HepG2 (cell line): ENCODE measurements around the gene TMEM151A. TPM values are rescaled to one million over a fixed set of nuclear protein-coding genes. Genes with fewer than 3 reads are reported as not detected.

Source experiments
- ATF2 ChIP-seq: sonication (generic); formaldehyde crosslinking; IDR thresholded peaks from 2 replicates; pipeline ENCODE4 v1.4.0; 2020; ENCODE audit warnings: missing genetic modification reagents
- ATF7-NPFF ChIP-seq: sonication (generic); formaldehyde crosslinking; IDR thresholded peaks from 2 replicates; pipeline ENCODE4 v1.8.1; 2023; ENCODE audit warnings: mild to moderate bottlenecking, low read depth, missing genetic modification reagents, moderate library complexity
- CREM ChIP-seq, 2 experiments: sonication (generic) in 1 of 2; formaldehyde crosslinking in 1 of 2; IDR thresholded peaks; 2 replicates each; pipeline versions ENCODE4 v1.4.0 to v1.6.1; 2016 to 2020; ENCODE audit warnings: antibody characterized with exemption in 1 of 2, mild to moderate bottlenecking in 1 of 2, missing genetic modification reagents in 1 of 2
- E2F1 ChIP-seq: sonication (generic); formaldehyde crosslinking; IDR thresholded peaks from 2 replicates; pipeline ENCODE4 v1.5.0; 2020; ENCODE audit warnings: missing genetic modification reagents
- HNRNPK ChIP-seq: fragments of 200-400 bp; formaldehyde crosslinking; IDR thresholded peaks from 2 replicates; pipeline ENCODE4 v1.6.1; 2018; ENCODE audit warnings: low read length, low read depth, moderate library complexity, mild to moderate bottlenecking; ENCODE audit not compliant: poor library complexity, severe bottlenecking
- HOXA5 ChIP-seq: sonication (generic); formaldehyde crosslinking; IDR thresholded peaks from 2 replicates; pipeline ENCODE4 v1.4.0; 2020; ENCODE audit warnings: missing genetic modification reagents
- IRF2 ChIP-seq: IDR thresholded peaks from 2 replicates; pipeline ENCODE4 v1.6.1; 2018; ENCODE audit warnings: missing genetic modification reagents, missing compliant biosample characterization
- JDP2 ChIP-seq: sonication (generic); formaldehyde crosslinking; IDR thresholded peaks from 2 replicates; pipeline ENCODE4 v1.8.1; 2022; ENCODE audit warnings: missing genetic modification reagents, borderline replicate concordance
- PHF8 ChIP-seq: sonication (generic); formaldehyde crosslinking; IDR thresholded peaks from 2 replicates; pipeline ENCODE4 v1.5.0; 2020; ENCODE audit warnings: missing genetic modification reagents
- POLR2A ChIP-seq, 2 experiments: IDR thresholded peaks; 2 replicates each; pipeline ENCODE4 v1.6.1; 2011; ENCODE audit warnings: low read depth in 2 of 2, low read length in 2 of 2, mild to moderate bottlenecking in 1 of 2, moderate library complexity in 1 of 2; ENCODE audit not compliant: insufficient read depth in 1 of 2
- RARG ChIP-seq: sonication (generic); formaldehyde crosslinking; IDR thresholded peaks from 2 replicates; pipeline ENCODE4 v1.4.0; 2020; ENCODE audit warnings: low read depth, mild to moderate bottlenecking, missing genetic modification reagents
- RBFOX2 ChIP-seq: fragments of 200-400 bp; formaldehyde crosslinking; IDR thresholded peaks from 2 replicates; pipeline ENCODE4 v1.6.1; 2017; ENCODE audit warnings: low read depth, mild to moderate bottlenecking, low read length
- SNRNP70 ChIP-seq: fragments of 200-400 bp; formaldehyde crosslinking; IDR thresholded peaks from 2 replicates; pipeline ENCODE4 v1.6.1; 2017; ENCODE audit warnings: mild to moderate bottlenecking, low read depth, low read length, moderate library complexity
- SP2 ChIP-seq: sonication (generic); formaldehyde crosslinking; IDR thresholded peaks from 2 replicates; pipeline ENCODE4 v1.5.1; 2020; ENCODE audit warnings: mild to moderate bottlenecking, missing genetic modification reagents
- YEATS2 ChIP-seq: sonication (generic); formaldehyde crosslinking; IDR thresholded peaks from 2 replicates; pipeline ENCODE4 v1.4.0; 2020; ENCODE audit warnings: missing genetic modification reagents, borderline replicate concordance
- YEATS4 ChIP-seq: sonication (generic); formaldehyde crosslinking; IDR thresholded peaks from 2 replicates; pipeline ENCODE4 v1.4.0; 2020; ENCODE audit warnings: missing genetic modification reagents, borderline replicate concordance
- ZNF879 ChIP-seq: sonication (generic); formaldehyde crosslinking; IDR thresholded peaks from 2 replicates; pipeline ENCODE4 v1.8.1; 2023; ENCODE audit warnings: missing genetic modification reagents
- ZSCAN9 ChIP-seq: IDR thresholded peaks from 2 replicates; pipeline ENCODE4 v1.6.1; 2016; ENCODE audit warnings: borderline replicate concordance
- polyA plus RNA-seq, 8 experiments: library from polyadenylated mRNA; depleted of rRNA in 3 of 8; stranded (reverse) in 7 of 8; unstranded in 1 of 8; fragments of >200 nt; fragmentation: Illumina TruSeq in 4 of 8; extraction: Trizol in 4 of 8; gene quantifications; 2 replicates each; pipeline versions ENCODE4 v1.2.1 to v1.2.3, GENCODE V29; 2011 to 2016; ENCODE audit warnings: low read depth in 4 of 8, missing spikeins in 1 of 8, mixed read lengths in 1 of 8; ENCODE audit not compliant: insufficient read depth in 1 of 8
- total RNA-seq, 5 experiments: library from RNA; depleted of rRNA; stranded (reverse); fragments of >200 nt; fragmentation: Illumina TruSeq; extraction: Trizol; gene quantifications; 2 replicates each; pipeline ENCODE4 v1.2.3, GENCODE V29; 2016; ENCODE audit warnings: low read depth in 1 of 5
- TF ChIP-seq, protein P1 (sequence below), 2 experiments: sonication (generic) in 1 of 2; formaldehyde crosslinking in 1 of 2; IDR thresholded peaks; 2 replicates each; pipeline versions ENCODE4 v1.6.1 to v1.9.0; 2014 to 2022; ENCODE audit warnings: antibody characterized with exemption in 1 of 2, borderline replicate concordance in 1 of 2, inconsistent platforms in 1 of 2, low read depth in 1 of 2, missing genetic modification reagents in 1 of 2
- TF ChIP-seq, protein P2 (sequence below): IDR thresholded peaks from 2 replicates; pipeline ENCODE4 v1.6.1; 2016; ENCODE audit warnings: missing genetic modification reagents, missing compliant biosample characterization

The TMEM151A gene
- total and polyA plus RNA-seq, 2 of the 13 experiments (the other 11 are each of a cell fraction or from before 2014, with no cell fraction given): 0.18 to 0.33 TPM

- TF ChIP-seq E2F1 (CRISPR knock-in tag) (peak; percentile 48; the same call in 1 of the 2 replicates), IRF2 (peak; percentile 11; the same call in 1 of the 2 replicates), HOXA5 (CRISPR knock-in tag) (peak; percentile 58; the same call in 1 of the 2 replicates), SP2 (CRISPR knock-in tag) (0 out of 2 replicates have a peak, but pooled peaks have one; percentile 25), HNRNPK (peak; percentile 43), SNRNP70 (no peak), ATF7-NPFF (CRISPR knock-in tag) (0 out of 2 replicates have a peak, but pooled peaks have one; percentile 20), ZSCAN9 (no peak), ZNF879 (CRISPR knock-in tag) (no peak), YEATS2 (CRISPR knock-in tag) (no peak), JDP2 (CRISPR knock-in tag) (no peak), ATF2 (CRISPR knock-in tag) (0 out of 2 replicates have a peak, but pooled peaks have one; percentile 1), CREM (IDR thresholded peaks at IDR 0.05) (no peak), CREM (CRISPR knock-in tag; IDR thresholded peaks at IDR 0.05) (no peak), PHF8 (peak; percentile 73), POLR2A (IDR thresholded peaks at IDR 0.05; ENCODE audit: insufficient read depth in 1 of 2, low read depth in 2 of 2, low read length in 2 of 2) (peak in 1 of 2 experiments; percentile 42; a peak in 2 of 4 replicates), YEATS4 (peak; percentile 14; the same call in 1 of the 2 replicates), RBFOX2 (peak; percentile 49), RARG (CRISPR knock-in tag) (peak; percentile 38; the same call in 1 of the 2 replicates)
- TF ChIP-seq, protein P1, sequence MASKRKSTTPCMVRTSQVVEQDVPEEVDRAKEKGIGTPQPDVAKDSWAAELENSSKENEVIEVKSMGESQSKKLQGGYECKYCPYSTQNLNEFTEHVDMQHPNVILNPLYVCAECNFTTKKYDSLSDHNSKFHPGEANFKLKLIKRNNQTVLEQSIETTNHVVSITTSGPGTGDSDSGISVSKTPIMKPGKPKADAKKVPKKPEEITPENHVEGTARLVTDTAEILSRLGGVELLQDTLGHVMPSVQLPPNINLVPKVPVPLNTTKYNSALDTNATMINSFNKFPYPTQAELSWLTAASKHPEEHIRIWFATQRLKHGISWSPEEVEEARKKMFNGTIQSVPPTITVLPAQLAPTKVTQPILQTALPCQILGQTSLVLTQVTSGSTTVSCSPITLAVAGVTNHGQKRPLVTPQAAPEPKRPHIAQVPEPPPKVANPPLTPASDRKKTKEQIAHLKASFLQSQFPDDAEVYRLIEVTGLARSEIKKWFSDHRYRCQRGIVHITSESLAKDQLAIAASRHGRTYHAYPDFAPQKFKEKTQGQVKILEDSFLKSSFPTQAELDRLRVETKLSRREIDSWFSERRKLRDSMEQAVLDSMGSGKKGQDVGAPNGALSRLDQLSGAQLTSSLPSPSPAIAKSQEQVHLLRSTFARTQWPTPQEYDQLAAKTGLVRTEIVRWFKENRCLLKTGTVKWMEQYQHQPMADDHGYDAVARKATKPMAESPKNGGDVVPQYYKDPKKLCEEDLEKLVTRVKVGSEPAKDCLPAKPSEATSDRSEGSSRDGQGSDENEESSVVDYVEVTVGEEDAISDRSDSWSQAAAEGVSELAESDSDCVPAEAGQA (IDR thresholded peaks at IDR 0.05; ENCODE audit: low read depth): no peak
- TF ChIP-seq, protein P1 (CRISPR knock-in tag; IDR thresholded peaks at IDR 0.05; ENCODE audit: borderline replicate concordance): 0 out of 2 replicates have a peak, but pooled peaks have one; percentile 30
- TF ChIP-seq, protein P2, sequence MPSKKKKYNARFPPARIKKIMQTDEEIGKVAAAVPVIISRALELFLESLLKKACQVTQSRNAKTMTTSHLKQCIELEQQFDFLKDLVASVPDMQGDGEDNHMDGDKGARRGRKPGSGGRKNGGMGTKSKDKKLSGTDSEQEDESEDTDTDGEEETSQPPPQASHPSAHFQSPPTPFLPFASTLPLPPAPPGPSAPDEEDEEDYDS (CRISPR knock-in tag): no peak
These were observed 21.0 kb downstream of the TMEM151A start (continued) for GRCh38 chr11:66312549-66313320.
